ENCODE results near the gene SCNN1G.

The SCNN1G gene

DNA sequence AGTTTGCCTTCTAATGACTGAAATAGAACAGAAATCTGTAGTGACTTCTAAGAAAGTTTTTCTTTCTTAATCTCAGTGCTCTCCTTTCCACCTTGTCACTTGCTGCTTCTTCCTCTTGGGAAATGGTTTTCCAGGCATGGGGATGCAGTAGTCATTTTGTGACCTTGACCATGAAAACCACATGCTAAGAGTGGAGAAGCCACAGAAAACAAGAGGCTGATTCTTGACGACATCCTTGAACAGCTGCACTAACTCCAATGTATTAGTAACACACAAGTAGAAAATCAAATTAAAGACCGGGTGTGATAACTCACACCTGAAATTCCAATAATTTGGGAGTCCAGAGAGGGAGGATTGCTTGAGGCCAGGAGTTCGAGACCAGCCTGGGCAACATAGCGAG lies 17.8 kb upstream of the SCNN1G start:
- Histone ChIP-seq H3K27me3 (ENCODE audit: insufficient read depth, low read length, poor library complexity, severe bottlenecking) (no peaks in the 10 kb centered on the region), H3K9ac (ENCODE audit: low read depth, low read length, poor library complexity, severe bottlenecking) (no peak overlapping the region), H2AFZ (ENCODE audit: low read length) (no peak overlapping the region), H3K4me3 (ENCODE audit: low read length, poor library complexity, severe bottlenecking) (no peak overlapping the region), H3K9me3 (ENCODE audit: insufficient read depth, low read depth, low read length) (no peaks in the 10 kb centered on the region), H3K4me1 (ENCODE audit: insufficient read depth, low read length, poor library complexity, severe bottlenecking) (no peaks in the 10 kb centered on the region), H4K20me1 (ENCODE audit: insufficient read depth, low read length, poor library complexity, severe bottlenecking) (no peaks in the 10 kb centered on the region), H3K79me2 (ENCODE audit: insufficient read depth, low read length) (no peaks in the 10 kb centered on the region), H3F3A (ENCODE audit: low read depth) (no peaks in the 10 kb centered on the region), H3K9me2 (replicated peaks; ENCODE audit: low read depth, low read length) (no peaks in the 10 kb centered on the region), H3K36me3 (ENCODE audit: insufficient read depth, low read length) (no peaks in the 10 kb centered on the region), H3K4me2 (ENCODE audit: low read depth, low read length, poor library complexity, severe bottlenecking) (no peak overlapping the region)
- no peak for TF ChIP-seq EZH2phosphoT487 (IDR thresholded peaks at IDR 0.05; ENCODE audit: borderline replicate concordance)
- TF ChIP-seq, protein P1, sequence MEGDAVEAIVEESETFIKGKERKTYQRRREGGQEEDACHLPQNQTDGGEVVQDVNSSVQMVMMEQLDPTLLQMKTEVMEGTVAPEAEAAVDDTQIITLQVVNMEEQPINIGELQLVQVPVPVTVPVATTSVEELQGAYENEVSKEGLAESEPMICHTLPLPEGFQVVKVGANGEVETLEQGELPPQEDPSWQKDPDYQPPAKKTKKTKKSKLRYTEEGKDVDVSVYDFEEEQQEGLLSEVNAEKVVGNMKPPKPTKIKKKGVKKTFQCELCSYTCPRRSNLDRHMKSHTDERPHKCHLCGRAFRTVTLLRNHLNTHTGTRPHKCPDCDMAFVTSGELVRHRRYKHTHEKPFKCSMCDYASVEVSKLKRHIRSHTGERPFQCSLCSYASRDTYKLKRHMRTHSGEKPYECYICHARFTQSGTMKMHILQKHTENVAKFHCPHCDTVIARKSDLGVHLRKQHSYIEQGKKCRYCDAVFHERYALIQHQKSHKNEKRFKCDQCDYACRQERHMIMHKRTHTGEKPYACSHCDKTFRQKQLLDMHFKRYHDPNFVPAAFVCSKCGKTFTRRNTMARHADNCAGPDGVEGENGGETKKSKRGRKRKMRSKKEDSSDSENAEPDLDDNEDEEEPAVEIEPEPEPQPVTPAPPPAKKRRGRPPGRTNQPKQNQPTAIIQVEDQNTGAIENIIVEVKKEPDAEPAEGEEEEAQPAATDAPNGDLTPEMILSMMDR (conservative IDR thresholded peaks at IDR 0.05; ENCODE audit: low read length): no peak

DNA sequence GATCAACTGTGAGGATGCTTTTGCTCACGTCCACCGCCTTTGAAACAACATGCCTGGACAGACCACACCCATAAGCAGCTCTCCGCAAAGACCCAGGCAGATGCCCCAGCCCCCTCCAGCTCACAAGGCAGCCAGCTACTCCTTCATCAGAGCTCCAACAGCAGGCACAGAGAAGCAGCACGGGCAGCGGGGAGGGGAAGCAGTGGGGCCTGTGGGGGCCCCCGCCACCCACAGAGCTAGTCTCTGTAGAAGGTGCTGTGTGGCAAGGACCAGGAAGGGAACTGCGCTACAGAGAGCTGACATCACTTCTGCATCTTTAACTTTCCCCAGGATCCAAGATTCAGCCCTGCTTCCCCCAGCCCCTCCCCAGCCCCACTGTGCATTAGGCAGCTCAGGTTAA lies 10.0 kb upstream of the SCNN1G start:
- Histone ChIP-seq H3K4me1 (ENCODE audit: insufficient read depth, low read length, poor library complexity, severe bottlenecking) (no peaks in the 10 kb centered on the region), H2AFZ (ENCODE audit: low read length) (no peak overlapping the region), H3K4me3 (ENCODE audit: low read length, poor library complexity, severe bottlenecking) (no peak overlapping the region), H3F3A (ENCODE audit: low read depth) (no peaks in the 10 kb centered on the region), H3K27me3 (ENCODE audit: insufficient read depth, low read length, poor library complexity, severe bottlenecking) (no peaks in the 10 kb centered on the region), H3K36me3 (ENCODE audit: insufficient read depth, low read length) (no peaks in the 10 kb centered on the region), H3K9ac (ENCODE audit: low read depth, low read length, poor library complexity, severe bottlenecking) (no peak overlapping the region), H4K20me1 (ENCODE audit: insufficient read depth, low read length, poor library complexity, severe bottlenecking) (no peaks in the 10 kb centered on the region), H3K9me2 (replicated peaks; ENCODE audit: low read depth, low read length) (no peaks in the 10 kb centered on the region), H3K9me3 (ENCODE audit: insufficient read depth, low read depth, low read length) (no peaks in the 10 kb centered on the region), H3K4me2 (ENCODE audit: low read depth, low read length, poor library complexity, severe bottlenecking) (no peak overlapping the region), H3K79me2 (ENCODE audit: insufficient read depth, low read length) (no peaks in the 10 kb centered on the region)
- TF ChIP-seq EZH2phosphoT487 (IDR thresholded peaks at IDR 0.05; ENCODE audit: borderline replicate concordance): no peak
- TF ChIP-seq, protein P1 (conservative IDR thresholded peaks at IDR 0.05; ENCODE audit: low read length): no peak

DNA sequence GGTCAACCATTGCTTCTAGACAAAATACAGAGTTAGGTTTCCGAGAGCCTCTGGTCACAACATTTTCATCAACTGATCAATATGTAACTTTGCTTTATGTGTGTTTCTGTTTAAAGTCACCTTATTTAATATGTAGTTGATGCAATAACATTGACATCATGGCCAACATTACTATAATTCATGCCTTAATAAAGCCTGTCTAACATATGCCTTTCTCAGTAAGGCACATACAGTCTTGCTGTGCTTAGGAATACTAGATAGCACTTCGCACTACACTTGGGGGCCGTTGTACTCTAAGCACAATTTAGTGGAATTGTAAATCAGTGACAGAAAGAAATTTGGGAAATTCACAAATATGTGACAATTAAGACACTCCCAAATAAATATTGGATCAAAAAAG lies 9.6 kb upstream of the SCNN1G start:
- H3K4me1 ChIP-seq (ENCODE audit: insufficient read depth, low read length, poor library complexity, severe bottlenecking): no peaks in the 10 kb centered on the region
- H3K4me2 ChIP-seq (ENCODE audit: low read depth, low read length, poor library complexity, severe bottlenecking): no peak overlapping the region
- H3K4me3 ChIP-seq (ENCODE audit: low read length, poor library complexity, severe bottlenecking): no peak overlapping the region
- no peak overlapping the region for H2AFZ ChIP-seq (ENCODE audit: low read length)
- H3K36me3 ChIP-seq (ENCODE audit: insufficient read depth, low read length): no peaks in the 10 kb centered on the region
- H3K9me3 ChIP-seq (ENCODE audit: insufficient read depth, low read depth, low read length): no peaks in the 10 kb centered on the region
- H3K79me2 ChIP-seq (ENCODE audit: insufficient read depth, low read length): no peaks in the 10 kb centered on the region
- no peaks in the 10 kb centered on the region for H4K20me1 ChIP-seq (ENCODE audit: insufficient read depth, low read length, poor library complexity, severe bottlenecking)
- H3K27me3 ChIP-seq (ENCODE audit: insufficient read depth, low read length, poor library complexity, severe bottlenecking): no peaks in the 10 kb centered on the region
- TF ChIP-seq EZH2phosphoT487 (IDR thresholded peaks at IDR 0.05; ENCODE audit: borderline replicate concordance): no peak
- TF ChIP-seq, protein P1 (conservative IDR thresholded peaks at IDR 0.05; ENCODE audit: low read length): no peak
- H3K9me2 ChIP-seq (replicated peaks; ENCODE audit: low read depth, low read length): no peaks in the 10 kb centered on the region
- no peak overlapping the region for H3K9ac ChIP-seq (ENCODE audit: low read depth, low read length, poor library complexity, severe bottlenecking)
- H3F3A ChIP-seq (ENCODE audit: low read depth): no peaks in the 10 kb centered on the region

All from Loucy (cell line).